ENCODE data around the gene SPTLC3. TPM values are rescaled to one million over a fixed set of nuclear protein-coding genes. Genes with fewer than 3 reads are reported as not detected.

Gene SPTLC3
- polyA plus RNA-seq, 3 donors: 0.01 TPM; not detected in 2

DNA sequence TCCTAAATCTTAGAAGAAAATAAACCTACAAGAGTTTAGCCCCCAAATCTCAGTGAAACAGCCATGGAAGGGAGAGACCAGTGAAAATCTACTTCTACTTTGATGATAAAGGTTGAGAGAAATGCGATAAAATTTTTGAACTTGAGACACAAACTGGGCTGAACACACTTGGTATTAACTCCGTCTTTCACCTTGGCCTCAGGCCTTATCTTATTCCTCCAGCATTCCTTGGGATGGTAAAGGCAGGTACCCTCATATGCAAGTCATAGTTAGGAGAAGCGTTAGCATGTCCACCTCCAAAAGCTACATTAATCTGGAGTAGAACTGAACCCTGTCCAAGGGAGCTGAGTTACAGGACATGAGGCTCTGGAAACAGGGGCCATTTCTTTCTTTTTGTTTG lies 1.2 kb upstream of the SPTLC3 start:
- no CpG with 5 or more reads among the region's 3 CpGs for WGBS (ENCODE audit: insufficient coverage)
- H4K20me1 ChIP-seq (ENCODE audit: insufficient read depth, low read length): no peaks in the 10 kb centered on the region
- H3K4me3 Mint-ChIP-seq: no peak overlapping the region
- intact Hi-C loops (cut with micrococcal nuclease): no loop called here
- H3K4me2 ChIP-seq (replicated peaks; ENCODE audit: extremely low read depth, low read length, poor library complexity, severe bottlenecking): no peak overlapping the region
- H3K9ac ChIP-seq (ENCODE audit: insufficient read depth, low read length, poor library complexity, severe bottlenecking): no peak overlapping the region
- no peak overlapping the region for H3K27ac ChIP-seq (ENCODE audit: low read depth in 1 of 2, low read length in 2 of 2)
- no peak for TF ChIP-seq CTCF (IDR thresholded peaks at IDR 0.05)
- H2AFZ ChIP-seq (ENCODE audit: insufficient read depth, low read depth, low read length, poor library complexity, severe bottlenecking): no peak overlapping the region
- DNase-seq: no peak
- no peaks in the 10 kb centered on the region for H3K79me2 ChIP-seq (ENCODE audit: insufficient read depth, low read length)
- H3K36me3 Mint-ChIP-seq: no peaks in the 10 kb centered on the region
- H3K4me3 ChIP-seq (replicated peaks in 1 of 3; ENCODE audit: low read depth in 2 of 3, low read length in 3 of 3): no peak overlapping the region
- H3K27me3 ChIP-seq (ENCODE audit: control insufficient read depth in 2 of 2, insufficient read depth in 2 of 2, low read length in 2 of 2): peaks cover 2 to 6% of the 10 kb centered on the region in 2 donors
- peaks cover 0 to 3% (median 3%) of the 10 kb centered on the region in 3 donors for H3K27me3 Mint-ChIP-seq (ENCODE audit: low read depth in 3 of 3)
- peak overlapping the region in 2 of 7 donors; percentile 17 to 27 for H3K27ac Mint-ChIP-seq
- H3K36me3 ChIP-seq (replicated peaks in 1 of 2; ENCODE audit: control insufficient read depth in 1 of 2, insufficient read depth in 2 of 2, low read length in 2 of 2): no peaks in the 10 kb centered on the region
- peaks cover 17 to 19% of the 10 kb centered on the region in 2 donors for H3K4me1 ChIP-seq (ENCODE audit: control insufficient read depth in 1 of 2, insufficient read depth in 2 of 2, low read length in 2 of 2)
- no peaks in the 10 kb centered on the region for H3K9me3 Mint-ChIP-seq
- no peaks in the 10 kb centered on the region for H3K9me3 ChIP-seq (replicated peaks in 1 of 2; ENCODE audit: control insufficient read depth in 1 of 2, insufficient read depth in 1 of 2, low read length in 2 of 2)
- H3K4me1 Mint-ChIP-seq: peaks cover 20% of the 10 kb centered on the region

DNA sequence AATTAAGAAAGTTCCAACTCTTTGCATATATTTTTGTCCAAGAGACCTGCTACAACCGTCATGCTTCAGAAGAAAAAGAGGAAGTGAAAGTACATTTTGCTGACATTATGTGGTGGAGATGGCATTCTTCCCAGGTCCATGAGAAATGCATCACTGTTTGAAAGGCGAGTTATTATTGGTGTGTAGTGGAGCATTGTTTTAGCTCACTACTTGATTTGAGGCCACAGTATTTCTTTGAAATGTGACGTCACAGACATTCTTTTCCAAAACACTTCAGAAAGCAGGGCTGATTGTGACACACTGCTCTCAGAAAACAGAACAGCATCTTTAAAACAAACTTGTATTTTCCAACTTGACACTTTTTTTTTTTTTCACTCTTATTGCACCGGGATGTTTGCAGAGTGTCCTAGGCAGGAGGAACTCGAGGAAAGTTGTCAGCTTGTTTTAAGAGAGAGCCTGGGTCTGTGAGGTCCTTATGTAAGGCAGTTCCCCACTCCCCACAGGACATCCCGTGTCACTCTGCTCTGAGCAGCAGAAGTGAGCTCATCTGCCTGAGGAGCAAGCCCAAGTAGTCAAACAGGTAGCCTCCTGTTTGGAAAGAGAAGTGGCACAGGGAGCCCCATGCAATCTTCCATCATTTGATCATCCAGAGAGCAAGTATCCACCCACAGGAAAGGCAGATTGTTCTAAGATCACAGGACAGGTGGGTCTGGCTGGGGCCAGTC lies 1.1 kb downstream of the SPTLC3 start:
- DNase-seq: peak; percentile 79 to 82 (median 80)
- Mint-ChIP-seq H3K4me3 (peak overlapping the region in 1 of 2 donors; percentile 52), H3K27me3 (ENCODE audit: low read depth in 3 of 3) (peaks cover 0 to 3% (median 3%) of the 10 kb centered on the region in 3 donors), H3K4me1 (peaks cover 20% of the 10 kb centered on the region), H3K36me3 (no peaks in the 10 kb centered on the region), H3K9me3 (peaks cover 0 to 1% (median 0%) of the 10 kb centered on the region in 7 donors), H3K27ac (peak overlapping the region; percentile 32 to 89 (median 81))
- no peaks in the 10 kb centered on the region for H3K36me3 ChIP-seq (replicated peaks in 1 of 2; ENCODE audit: control insufficient read depth in 1 of 2, insufficient read depth in 2 of 2, low read length in 2 of 2)
- H3K9ac ChIP-seq (ENCODE audit: insufficient read depth, low read length, poor library complexity, severe bottlenecking): no peak overlapping the region
- H4K20me1 ChIP-seq (ENCODE audit: insufficient read depth, low read length): no peaks in the 10 kb centered on the region
- intact Hi-C loops (cut with micrococcal nuclease): no loop called here
- no peaks in the 10 kb centered on the region for H3K79me2 ChIP-seq (ENCODE audit: insufficient read depth, low read length)
- peak overlapping the region in 1 of 3 experiments; percentile 3 for H3K4me3 ChIP-seq (replicated peaks in 1 of 3; ENCODE audit: low read depth in 2 of 3, low read length in 3 of 3)
- peak overlapping the region; percentile 37 for H3K4me2 ChIP-seq (replicated peaks; ENCODE audit: extremely low read depth, low read length, poor library complexity, severe bottlenecking)
- no peak overlapping the region for H2AFZ ChIP-seq (ENCODE audit: insufficient read depth, low read depth, low read length, poor library complexity, severe bottlenecking)
- no peaks in the 10 kb centered on the region for H3K9me3 ChIP-seq (replicated peaks in 1 of 2; ENCODE audit: control insufficient read depth in 1 of 2, insufficient read depth in 1 of 2, low read length in 2 of 2)
- H3K27ac ChIP-seq (ENCODE audit: low read depth in 1 of 2, low read length in 2 of 2): peak overlapping the region; percentile 11 to 48
- H3K4me1 ChIP-seq (ENCODE audit: control insufficient read depth in 1 of 2, insufficient read depth in 2 of 2, low read length in 2 of 2): peaks cover 17 to 19% of the 10 kb centered on the region in 2 donors
- no peak for TF ChIP-seq CTCF (IDR thresholded peaks at IDR 0.05)
- H3K27me3 ChIP-seq (ENCODE audit: control insufficient read depth in 2 of 2, insufficient read depth in 2 of 2, low read length in 2 of 2): peaks cover 0 to 6% of the 10 kb centered on the region in 2 donors
- 0% methylated on average over 1 of the region's 6 CpGs for WGBS (ENCODE audit: insufficient coverage)

Measured in CD14-positive monocyte (primary cell).